Activated T-cell treated with anti-CD3 and anti-CD28 coated beads, Interleukin-2, amount 50 U/mL, for 4 hours (primary cell): ENCODE data around the gene SLC37A3. TPM values are rescaled to one million over a fixed set of nuclear protein-coding genes. Genes with fewer than 3 reads are reported as not detected.
"Not testable (repeated sequence)": the region's sequence is repeated elsewhere in the genome, so short reads cannot be mapped to it uniquely, and the experiment has no call there.

Source experiments
- ATAC-seq, 2 donors: fragments of 200-7000 bp; cut with Tn5 transposase; one replicate each; pipeline ENCODE4 v1.10.0; 2021
- DNase-seq: peaks from one replicate; pipeline ENCODE4 v3.0.0-alpha.2; 2020
- H3K27me3 Mint-ChIP-seq: one replicate; pipeline ENCODE4 v1.8.0; 2021; ENCODE audit warnings: low read depth, mixed read lengths
- H3K36me3 Mint-ChIP-seq: one replicate; pipeline ENCODE4 v1.8.0; 2022; ENCODE audit warnings: mixed read lengths; ENCODE audit not compliant: insufficient read depth
- H3K4me1 Mint-ChIP-seq: one replicate; pipeline ENCODE4 v1.8.0; 2021; ENCODE audit warnings: low read depth, mixed read lengths
- H3K4me3 Mint-ChIP-seq: one replicate; pipeline ENCODE4 v1.8.0; 2021; ENCODE audit warnings: mild to moderate bottlenecking, moderate library complexity, mixed read lengths
- H3K9me3 Mint-ChIP-seq: one replicate; pipeline ENCODE4 v1.8.0; 2021; ENCODE audit warnings: mixed read lengths
- total RNA-seq, 3 donors: library from RNA; stranded (reverse); gene quantifications; one replicate each; pipeline ENCODE4 v1.2.1, GENCODE V29; 2021

Gene SLC37A3
- total RNA-seq, 3 donors from 2014 or later: 33.5 to 44.0 (median 40.9) TPM

- Mint-ChIP-seq H3K4me3 (no peak overlapping the region), H3K9me3 (no peaks in the 10 kb centered on the region), H3K27me3 (no peaks in the 10 kb centered on the region), H3K36me3 (peaks cover 47% of the 10 kb centered on the region), H3K4me1 (no peaks in the 10 kb centered on the region)
- DNase-seq (no peak), ATAC-seq (no peak)
These were observed 51.1 kb downstream of the SLC37A3 start for GRCh38 chr7:140347218-140347617.

- DNase-seq (no peak), ATAC-seq (no peak)
- peaks cover 45% of the 10 kb centered on the region for H3K36me3 Mint-ChIP-seq
- H3K27me3 Mint-ChIP-seq: no peaks in the 10 kb centered on the region
- no peak overlapping the region for H3K4me3 Mint-ChIP-seq
- no peaks in the 10 kb centered on the region for H3K9me3 Mint-ChIP-seq
- H3K4me1 Mint-ChIP-seq: no peaks in the 10 kb centered on the region
These were observed 52.9 kb downstream of the SLC37A3 start for GRCh38 chr7:140345426-140345825.

- Mint-ChIP-seq H3K4me1 (no peaks in the 10 kb centered on the region), H3K27me3 (no peaks in the 10 kb centered on the region), H3K9me3 (no peaks in the 10 kb centered on the region), H3K36me3 (peaks cover 39% of the 10 kb centered on the region), H3K4me3 (no peak overlapping the region)
- ATAC-seq: no peak
- no peak for DNase-seq
These were observed 55.4 kb downstream of the SLC37A3 start for GRCh38 chr7:140342727-140343514.

- H3K27me3 Mint-ChIP-seq, H3K9me3 Mint-ChIP-seq, ATAC-seq, H3K4me3 Mint-ChIP-seq, H3K4me1 Mint-ChIP-seq, DNase-seq: not testable (repeated sequence)
- H3K36me3 Mint-ChIP-seq: peaks cover 49% of the 10 kb centered on the region
These were observed 59.4 kb downstream of the SLC37A3 start for GRCh38 chr7:140338959-140339358.

DNA sequence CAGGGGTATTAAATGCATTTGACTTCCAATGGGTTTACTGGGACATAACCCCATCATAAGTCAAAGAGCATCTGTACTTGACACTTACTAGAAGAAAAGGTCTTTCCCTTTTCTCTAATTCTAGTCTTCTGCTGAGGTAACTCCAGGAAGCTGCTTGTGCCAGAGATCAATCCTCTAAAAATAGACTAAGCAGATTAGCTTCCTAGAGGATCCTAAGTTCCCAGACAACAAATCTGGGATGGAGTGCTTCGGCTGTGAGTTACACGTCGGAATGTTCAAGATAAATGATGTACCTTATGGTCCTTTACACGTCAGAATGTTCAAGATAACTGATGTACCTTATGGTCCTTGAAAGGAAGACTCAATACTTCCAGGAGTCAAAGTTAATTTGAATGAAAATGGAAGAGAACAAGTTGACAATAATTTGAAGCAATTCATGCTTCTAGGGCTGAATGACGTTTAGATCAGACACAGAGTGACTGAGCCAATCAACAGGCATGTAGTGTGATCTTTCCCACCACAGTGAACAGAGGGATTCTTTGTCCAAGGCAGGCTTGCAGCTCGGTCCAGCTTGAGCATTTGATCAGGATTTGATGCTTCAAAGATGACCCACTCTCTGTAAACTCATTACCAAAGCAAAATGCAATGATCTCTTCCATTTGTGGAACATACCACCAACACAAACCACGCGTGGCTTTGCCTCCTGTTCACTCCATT lies 63.8 kb downstream of the SLC37A3 start:
- Mint-ChIP-seq H3K4me1 (no peaks in the 10 kb centered on the region), H3K4me3 (no peak overlapping the region), H3K27me3 (no peaks in the 10 kb centered on the region), H3K36me3 (peaks cover 27% of the 10 kb centered on the region), H3K9me3 (no peaks in the 10 kb centered on the region)
- DNase-seq (no peak), ATAC-seq (no peak)

DNA sequence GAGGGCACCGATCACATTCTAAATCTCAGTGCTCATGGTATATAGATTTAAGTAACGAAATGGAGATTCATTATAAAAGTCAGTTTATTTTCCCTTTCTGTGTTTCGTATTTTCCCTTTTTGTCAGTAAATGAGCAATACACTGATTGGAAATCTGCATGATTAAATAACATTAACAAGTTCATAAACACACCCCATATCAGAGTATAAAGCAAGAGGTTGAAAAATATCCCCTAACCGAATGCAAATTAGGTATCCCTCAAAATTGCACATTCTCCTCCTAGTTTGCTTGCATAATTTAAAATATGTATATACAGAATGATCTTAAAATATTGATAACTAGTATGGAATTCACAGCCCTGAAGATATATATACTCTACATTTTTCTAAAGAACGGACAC lies 64.6 kb downstream of the SLC37A3 start:
- H3K36me3 Mint-ChIP-seq: peaks cover 27% of the 10 kb centered on the region
- H3K9me3 Mint-ChIP-seq: no peaks in the 10 kb centered on the region
- ATAC-seq (no peak), DNase-seq (no peak)
- H3K4me3 Mint-ChIP-seq: no peak overlapping the region
- H3K4me1 Mint-ChIP-seq: no peaks in the 10 kb centered on the region
- H3K27me3 Mint-ChIP-seq: no peaks in the 10 kb centered on the region

DNA sequence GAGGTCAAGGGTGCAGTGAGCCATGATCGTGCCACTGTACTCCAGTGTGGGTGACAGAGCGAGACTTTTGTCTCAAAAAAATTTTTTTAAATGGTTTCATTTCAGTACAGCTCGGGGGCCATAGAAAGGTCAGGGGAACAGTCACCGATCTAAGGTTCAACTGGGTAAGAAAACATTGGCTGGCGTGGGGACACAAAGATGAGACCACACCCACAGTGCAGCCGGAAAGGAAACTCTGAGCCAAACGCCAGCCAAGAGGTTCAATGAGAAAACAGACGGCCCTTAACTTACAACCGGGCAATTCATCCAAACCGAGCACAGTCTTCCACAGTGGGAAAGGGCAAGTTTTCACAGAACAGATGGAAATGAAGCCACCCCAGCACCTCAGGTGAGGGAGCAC lies 65.1 kb downstream of the SLC37A3 start:
- Mint-ChIP-seq H3K4me1 (no peaks in the 10 kb centered on the region), H3K4me3 (no peak overlapping the region), H3K9me3 (no peaks in the 10 kb centered on the region), H3K36me3 (peaks cover 27% of the 10 kb centered on the region), H3K27me3 (no peaks in the 10 kb centered on the region)
- ATAC-seq (no peak), DNase-seq (no peak)

DNA sequence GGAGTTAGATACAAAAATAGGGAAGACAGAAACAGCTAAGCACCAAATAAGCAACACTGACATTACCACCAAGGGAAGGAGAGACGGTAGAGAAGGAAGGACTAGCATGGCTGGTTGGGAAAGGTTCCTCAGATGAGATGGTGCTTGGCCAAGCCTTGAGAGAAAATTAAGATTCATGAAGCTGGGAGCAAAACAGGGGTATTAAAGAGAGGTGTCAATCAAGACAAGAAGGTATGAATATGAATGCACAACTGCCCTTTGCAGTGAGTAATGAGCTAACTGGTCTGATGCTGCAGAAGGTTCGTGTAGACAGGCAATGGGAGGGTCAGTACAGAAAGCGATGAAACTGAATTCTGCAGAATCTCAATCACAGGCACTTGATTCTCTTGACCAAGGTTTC lies 67.7 kb downstream of the SLC37A3 start:
- Mint-ChIP-seq H3K4me1 (no peaks in the 10 kb centered on the region), H3K27me3 (no peaks in the 10 kb centered on the region), H3K9me3 (no peaks in the 10 kb centered on the region), H3K4me3 (no peak overlapping the region), H3K36me3 (peaks cover 22% of the 10 kb centered on the region)
- DNase-seq (no peak), ATAC-seq (no peak)

DNA sequence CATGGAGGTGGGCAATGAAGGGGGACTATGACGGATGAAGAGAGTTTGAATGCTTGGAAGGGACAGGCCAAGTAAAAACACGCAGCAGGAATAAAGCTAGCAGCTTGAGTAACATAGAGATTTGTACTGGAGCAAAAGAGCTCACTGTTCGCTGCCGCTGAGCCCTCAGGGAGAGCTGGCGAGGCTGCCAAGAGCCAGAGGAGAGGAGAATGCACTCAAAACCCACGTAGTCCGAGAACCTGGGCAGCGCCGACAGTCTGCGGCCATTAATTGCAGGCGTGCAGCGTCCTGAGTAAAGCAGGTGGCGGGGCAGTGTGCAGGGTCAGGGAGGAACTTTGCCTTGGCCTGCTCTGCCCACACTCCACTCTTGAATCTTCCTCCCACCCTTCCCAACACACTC lies 68.2 kb downstream of the SLC37A3 start:
- Mint-ChIP-seq H3K4me3 (no peak overlapping the region), H3K36me3 (peaks cover 19% of the 10 kb centered on the region), H3K27me3 (no peaks in the 10 kb centered on the region), H3K4me1 (no peaks in the 10 kb centered on the region), H3K9me3 (no peaks in the 10 kb centered on the region)
- no peak for ATAC-seq
- DNase-seq: no peak

DNA sequence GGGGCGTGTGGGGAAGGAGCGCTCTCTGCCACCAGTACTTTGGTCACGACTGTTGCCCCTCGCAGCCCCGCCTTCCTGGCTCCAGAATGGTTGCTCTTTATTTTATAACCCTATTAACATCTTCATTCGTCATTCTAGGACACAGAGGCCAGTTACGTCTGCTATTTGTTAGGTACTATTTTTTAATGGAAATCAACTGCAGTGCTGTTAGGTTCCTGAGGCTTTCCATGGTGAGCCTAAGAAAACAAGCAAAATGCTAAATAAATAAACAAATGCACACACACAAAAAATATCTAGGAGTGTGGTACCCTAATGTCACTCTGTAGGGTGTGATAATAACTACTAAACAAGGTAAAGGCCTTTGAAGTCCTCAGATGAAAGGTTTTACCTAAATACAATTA lies 71.1 kb downstream of the SLC37A3 start:
- no peaks in the 10 kb centered on the region for H3K27me3 Mint-ChIP-seq
- no peaks in the 10 kb centered on the region for H3K9me3 Mint-ChIP-seq
- ATAC-seq: no peak

DNA sequence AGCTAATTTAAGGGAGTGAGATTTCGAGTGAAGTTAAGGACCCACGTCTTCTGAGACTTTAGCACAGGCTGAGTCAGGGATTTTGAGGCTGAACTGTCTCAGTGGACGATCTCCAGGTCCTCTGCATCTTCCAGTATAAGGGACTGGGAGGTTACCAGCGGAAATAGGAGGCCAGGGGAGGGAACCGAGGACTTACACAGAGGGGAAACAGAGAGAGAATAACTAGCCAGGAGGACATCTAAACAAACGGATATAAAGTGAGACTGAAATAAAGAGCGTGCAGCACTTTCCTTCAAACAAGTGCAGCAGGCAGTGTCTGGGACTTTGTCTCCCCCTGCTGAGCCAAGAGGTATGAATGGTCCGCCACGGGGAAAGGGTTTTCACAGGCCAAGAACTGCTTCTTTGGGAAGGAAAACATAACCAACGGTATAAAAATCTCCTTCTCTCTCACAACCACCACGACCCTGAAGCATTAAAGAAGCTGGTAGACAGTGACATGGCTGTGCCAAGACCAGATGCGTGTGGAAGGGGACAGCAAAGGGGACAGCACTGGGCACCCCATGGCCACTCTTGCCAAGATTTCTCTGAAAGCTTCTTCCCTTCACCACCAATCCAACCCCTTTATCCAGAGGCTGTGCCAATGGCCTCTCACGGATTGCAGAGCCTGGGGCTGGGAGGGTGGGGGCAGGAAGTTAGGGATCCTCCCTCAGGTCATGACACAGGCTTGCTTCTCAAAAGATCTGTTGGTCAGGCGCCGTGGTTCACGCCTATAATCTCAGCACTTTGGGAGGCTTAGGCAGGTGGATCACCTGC lies 72.0 kb downstream of the SLC37A3 start:
- ATAC-seq (peak; percentile 74 to 78), DNase-seq (peak; percentile 37)
- Mint-ChIP-seq H3K9me3 (no peaks in the 10 kb centered on the region), H3K4me1 (no peaks in the 10 kb centered on the region), H3K4me3 (no peak overlapping the region), H3K36me3 (peaks cover 2% of the 10 kb centered on the region), H3K27me3 (no peaks in the 10 kb centered on the region)

More for the DNA sequence above, 71.1 kb downstream of the SLC37A3 start:
- peaks cover 4% of the 10 kb centered on the region for H3K36me3 Mint-ChIP-seq
- no peak overlapping the region for H3K4me3 Mint-ChIP-seq
- no peaks in the 10 kb centered on the region for H3K4me1 Mint-ChIP-seq
- no peak for DNase-seq

DNA sequence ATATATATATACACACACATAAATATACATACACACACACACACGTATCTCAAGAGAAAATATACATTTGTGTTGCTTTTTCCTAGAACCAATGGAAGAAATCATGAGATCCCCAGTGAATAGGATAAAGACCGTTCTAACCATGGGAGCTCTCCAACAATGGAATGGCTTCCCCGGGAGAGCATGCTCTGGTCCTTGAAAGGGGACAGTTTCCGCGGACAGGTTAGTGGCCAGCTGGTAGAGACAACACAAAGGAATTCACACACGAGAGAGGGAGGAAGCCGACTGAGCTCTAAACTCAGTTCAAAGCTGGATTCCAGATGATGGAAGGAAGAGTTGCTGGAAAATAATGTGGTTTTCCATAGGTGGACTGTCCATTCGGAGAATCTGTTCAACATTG lies 72.7 kb downstream of the SLC37A3 start:
- H3K9me3 Mint-ChIP-seq: no peaks in the 10 kb centered on the region
- peaks cover under 1% of the 10 kb centered on the region for H3K36me3 Mint-ChIP-seq
- no peak for DNase-seq
- ATAC-seq: no peak
- no peaks in the 10 kb centered on the region for H3K4me1 Mint-ChIP-seq
- no peaks in the 10 kb centered on the region for H3K27me3 Mint-ChIP-seq
- H3K4me3 Mint-ChIP-seq: no peak overlapping the region

GRCh38 chr7:140324714-140325113 lies 73.6 kb downstream of the SLC37A3 start:
- H3K4me1 Mint-ChIP-seq: no peaks in the 10 kb centered on the region
- no peak overlapping the region for H3K4me3 Mint-ChIP-seq
- H3K9me3 Mint-ChIP-seq: no peaks in the 10 kb centered on the region
- no peaks in the 10 kb centered on the region for H3K27me3 Mint-ChIP-seq
- DNase-seq (no peak), ATAC-seq (no peak)
- H3K36me3 Mint-ChIP-seq: no peaks in the 10 kb centered on the region

DNA sequence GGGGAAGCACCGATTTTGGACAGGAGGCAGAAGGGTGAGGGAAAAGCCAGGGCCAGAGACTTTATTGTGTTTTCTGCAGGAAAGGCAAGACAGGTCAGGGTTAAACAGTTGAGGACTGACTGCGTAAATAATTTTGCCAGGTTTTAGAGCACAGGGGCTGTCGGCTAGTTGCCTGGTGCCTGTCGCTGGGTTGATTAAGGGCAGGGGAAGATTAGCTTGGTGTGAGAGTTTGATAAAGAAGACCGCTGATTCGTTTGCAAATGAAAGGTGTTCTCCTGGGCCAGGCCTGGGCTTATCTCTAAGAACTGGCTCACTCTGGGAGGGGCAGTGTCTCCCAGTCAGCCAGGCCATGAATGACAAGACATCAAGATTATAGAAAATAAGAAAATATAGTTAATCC lies 75.6 kb downstream of the SLC37A3 start:
- no peak for DNase-seq
- Mint-ChIP-seq H3K27me3 (no peaks in the 10 kb centered on the region), H3K9me3 (no peaks in the 10 kb centered on the region), H3K4me3 (no peak overlapping the region), H3K4me1 (no peaks in the 10 kb centered on the region), H3K36me3 (no peaks in the 10 kb centered on the region)
- ATAC-seq: no peak
